KOPT-K1 (cell line): Measurements from ENCODE around the gene PRDX2.

Experiments
- H3K27ac ChIP-seq: fragments of 200-600 bp; sonication (generic); 2 replicates; pipeline ENCODE4 v1.5.1; 2016; ENCODE audit warnings: antibody characterized with exemption, mild to moderate bottlenecking, low read depth, low read length; ENCODE audit not compliant: poor library complexity, severe bottlenecking
- H3K36me3 ChIP-seq: fragments of 200-600 bp; sonication (generic); 2 replicates; pipeline ENCODE4 v1.5.1; 2017; ENCODE audit warnings: antibody characterized with exemption, mild to moderate bottlenecking, low read length, moderate library complexity; ENCODE audit not compliant: insufficient read depth
- H3K9me3 ChIP-seq: fragments of 200-600 bp; sonication (generic); 2 replicates; pipeline ENCODE4 v1.5.1; 2017; ENCODE audit warnings: antibody characterized with exemption, low read length, mild to moderate bottlenecking; ENCODE audit not compliant: insufficient read depth, poor library complexity, severe bottlenecking

Gene PRDX2

GRCh38 chr19:12766051-12766521 is 35.5 kb downstream of the PRDX2 start:
- Histone ChIP-seq H3K9me3 (no peaks in the 10 kb centered on the region), H3K36me3 (no peaks in the 10 kb centered on the region), H3K27ac (no peak overlapping the region)

GRCh38 chr19:12764698-12765097 is 36.9 kb downstream of the PRDX2 start:
- Histone ChIP-seq H3K9me3 (no peaks in the 10 kb centered on the region), H3K36me3 (no peaks in the 10 kb centered on the region), H3K27ac (no peak overlapping the region)

GRCh38 chr19:12763100-12763499 is 38.5 kb downstream of the PRDX2 start:
- Histone ChIP-seq H3K36me3 (no peaks in the 10 kb centered on the region), H3K27ac (no peak overlapping the region), H3K9me3 (no peaks in the 10 kb centered on the region)

GRCh38 chr19:12759686-12760085 is 41.9 kb downstream of the PRDX2 start:
- H3K36me3 ChIP-seq, result no peaks in the 10 kb centered on the region
- no peaks in the 10 kb centered on the region for H3K9me3 ChIP-seq
- H3K27ac ChIP-seq, result no peak overlapping the region

DNA sequence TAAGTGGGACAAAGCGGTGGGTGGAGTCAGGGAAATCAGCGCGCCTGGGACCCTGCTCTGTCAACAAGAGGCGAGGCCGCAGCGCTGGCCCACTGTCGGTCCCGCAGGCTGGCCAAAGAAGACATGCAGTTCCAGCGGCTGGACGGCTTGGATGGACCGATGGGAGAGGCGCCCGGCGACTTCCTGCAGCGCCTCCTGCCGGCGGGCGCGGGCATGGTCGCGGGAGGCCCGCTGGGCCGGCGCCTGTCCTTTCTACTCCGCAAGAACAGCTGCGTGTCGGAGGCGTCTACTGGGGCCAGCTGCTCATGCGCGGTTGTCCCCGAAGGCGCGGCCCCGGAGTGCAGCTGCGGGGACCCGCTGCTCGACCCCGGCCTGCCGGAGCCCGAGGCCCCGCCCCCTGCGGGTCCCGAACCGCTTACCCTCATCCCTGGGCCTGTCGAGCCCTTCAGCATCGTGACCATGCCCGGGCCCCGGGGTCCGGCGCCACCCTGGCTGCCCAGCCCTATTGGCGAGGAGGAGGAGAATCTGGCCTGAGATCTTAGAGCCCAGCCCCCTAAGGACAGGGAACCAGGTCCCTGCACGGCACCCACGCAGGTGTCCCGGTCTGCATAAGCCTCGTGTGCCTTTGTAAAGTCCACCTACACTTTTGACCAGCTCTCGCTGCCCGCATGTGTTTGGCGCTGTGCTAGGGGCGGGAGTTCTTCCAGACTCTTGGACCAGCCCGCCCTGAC is 43.9 kb downstream of the PRDX2 start:
- no peaks in the 10 kb centered on the region for H3K36me3 ChIP-seq
- H3K27ac ChIP-seq, result no peak overlapping the region
- H3K9me3 ChIP-seq, result no peaks in the 10 kb centered on the region

GRCh38 chr19:12756150-12756883 is 45.3 kb downstream of the PRDX2 start:
- H3K27ac ChIP-seq, result no peak overlapping the region
- H3K36me3 ChIP-seq, result no peaks in the 10 kb centered on the region
- no peaks in the 10 kb centered on the region for H3K9me3 ChIP-seq

GRCh38 chr19:12754465-12755196 is 47.0 kb downstream of the PRDX2 start:
- Histone ChIP-seq H3K9me3 (no peaks in the 10 kb centered on the region), H3K36me3 (no peaks in the 10 kb centered on the region), H3K27ac (no peak overlapping the region)

DNA sequence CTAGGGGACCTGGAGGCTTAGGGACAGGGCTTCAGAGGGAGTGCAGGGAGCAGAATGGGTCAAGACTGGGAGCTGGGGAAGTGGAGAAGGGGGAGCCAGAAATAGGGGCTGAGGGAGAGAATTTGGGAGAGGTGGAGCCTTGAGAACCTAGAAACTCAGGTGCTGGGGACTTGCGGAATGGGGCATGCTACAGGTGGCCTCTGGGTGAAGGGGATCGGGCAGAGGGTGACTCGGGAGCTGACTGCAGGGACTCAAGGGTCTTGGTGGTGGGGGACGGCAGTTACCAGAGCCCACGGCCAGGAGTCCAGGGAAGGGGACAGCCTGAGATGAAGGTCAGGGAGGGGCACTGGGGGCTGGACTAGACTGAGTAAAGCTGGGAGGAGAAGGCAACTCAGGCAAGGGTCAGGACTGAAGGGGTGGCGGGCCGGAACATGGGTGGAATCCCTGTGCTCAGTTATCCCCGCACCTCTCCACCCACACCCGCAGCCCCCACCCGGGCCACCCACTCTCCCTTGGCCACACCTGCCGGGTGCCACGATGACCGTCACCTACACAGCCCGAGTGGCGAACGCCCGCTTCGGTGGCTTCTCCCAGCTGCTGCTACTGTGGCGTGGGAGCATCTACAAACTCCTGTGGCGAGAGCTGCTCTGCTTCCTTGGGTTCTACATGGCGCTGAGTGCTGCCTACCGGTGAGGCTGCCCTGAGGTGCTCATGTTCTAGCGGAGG is 49.4 kb downstream of the PRDX2 start:
- Histone ChIP-seq H3K9me3 (no peaks in the 10 kb centered on the region), H3K27ac (no peak overlapping the region), H3K36me3 (peaks cover 11% of the 10 kb centered on the region)

DNA sequence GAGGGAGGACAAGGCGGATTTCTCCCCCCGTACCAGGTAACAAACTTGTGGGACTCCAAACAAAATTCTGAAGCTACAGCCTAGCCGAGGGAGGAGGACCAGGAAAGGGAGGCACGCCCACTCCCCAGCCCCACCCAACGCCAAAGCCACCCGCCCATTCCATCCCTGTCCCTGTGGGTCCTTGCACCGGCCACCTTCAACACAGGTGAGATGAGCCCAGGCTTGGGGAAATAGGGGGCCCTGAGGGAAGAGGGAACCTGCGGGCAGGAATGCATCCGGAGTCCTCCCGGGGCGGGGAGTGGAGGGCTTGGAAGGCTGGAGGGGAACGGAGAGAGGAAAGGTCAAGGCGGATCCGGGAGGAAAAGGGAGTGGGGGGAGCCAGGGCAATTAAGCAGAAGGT is 50.0 kb downstream of the PRDX2 start, which contains the start of gene BEST2:
BEST2 (plus strand) TSS at position 157 of the 400 bp plus-strand sequence. CDS start 802 bp downstream, outside the sequence.
- peaks cover 15% of the 10 kb centered on the region for H3K36me3 ChIP-seq
- no peaks in the 10 kb centered on the region for H3K9me3 ChIP-seq
- H3K27ac ChIP-seq, result no peak within 1 kb of the TSS

DNA sequence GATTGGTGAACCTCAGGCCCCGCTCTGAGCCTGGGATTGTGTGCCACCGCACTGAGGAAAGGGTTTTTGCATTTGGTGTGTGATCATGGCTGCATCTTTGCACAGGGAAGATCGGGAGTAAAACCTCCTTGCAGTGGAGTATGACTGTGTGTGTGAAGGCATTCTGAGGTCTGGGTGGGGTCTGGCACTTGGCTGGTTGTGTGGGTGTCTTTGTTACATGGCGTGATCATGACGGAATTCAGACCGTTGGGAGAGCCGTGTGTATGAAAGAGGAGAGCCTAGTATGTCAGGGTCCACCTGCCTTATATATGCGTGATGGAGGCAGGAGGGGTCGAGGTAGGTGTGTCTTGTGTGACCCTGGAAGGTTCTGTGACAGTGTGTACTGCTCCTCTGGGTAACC is 50.7 kb downstream of the PRDX2 start:
- Histone ChIP-seq H3K27ac (no peak overlapping the region), H3K9me3 (no peaks in the 10 kb centered on the region)

GRCh38 chr19:12749938-12750521 is 51.6 kb downstream of the PRDX2 start:
- Histone ChIP-seq H3K36me3 (peaks cover 31% of the 10 kb centered on the region), H3K9me3 (no peaks in the 10 kb centered on the region), H3K27ac (no peak overlapping the region)

More for the DNA sequence above, 50.7 kb downstream of the PRDX2 start:
- peaks cover 22% of the 10 kb centered on the region for H3K36me3 ChIP-seq

DNA sequence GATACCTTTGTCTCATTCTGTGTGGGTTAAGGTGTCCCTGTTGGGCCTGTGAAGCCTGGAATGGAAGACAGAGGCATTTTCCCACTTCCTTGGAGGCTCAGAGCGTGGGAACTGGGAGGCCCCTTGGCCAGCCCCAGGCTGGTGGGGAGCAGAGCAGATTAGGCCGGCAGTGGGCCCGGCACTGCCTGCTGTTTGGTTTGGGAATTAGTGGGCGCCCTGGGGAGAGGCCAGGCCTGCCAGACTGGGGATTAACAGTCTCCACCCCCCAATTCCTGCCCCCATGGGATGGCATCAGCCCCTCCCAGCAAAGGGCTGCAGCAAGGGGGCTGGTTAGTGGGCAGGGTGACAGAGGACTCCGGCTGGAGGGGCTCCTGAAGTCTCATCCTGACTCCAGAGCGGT is 53.1 kb downstream of the PRDX2 start:
- Histone ChIP-seq H3K9me3 (no peaks in the 10 kb centered on the region), H3K27ac (no peak overlapping the region), H3K36me3 (peaks cover 40% of the 10 kb centered on the region)
